ENCODE measurements around the gene HTD2. TPM values are rescaled to one million over a fixed set of nuclear protein-coding genes. Genes with fewer than 3 reads are reported as not detected.
"Not testable (repeated sequence)": the region's sequence is repeated elsewhere in the genome, so short reads cannot be mapped to it uniquely, and the experiment has no call there.

The HTD2 gene
- total and polyA plus RNA-seq, 12 donors, result 1.6 to 13.2 (median 10.3) TPM

DNA sequence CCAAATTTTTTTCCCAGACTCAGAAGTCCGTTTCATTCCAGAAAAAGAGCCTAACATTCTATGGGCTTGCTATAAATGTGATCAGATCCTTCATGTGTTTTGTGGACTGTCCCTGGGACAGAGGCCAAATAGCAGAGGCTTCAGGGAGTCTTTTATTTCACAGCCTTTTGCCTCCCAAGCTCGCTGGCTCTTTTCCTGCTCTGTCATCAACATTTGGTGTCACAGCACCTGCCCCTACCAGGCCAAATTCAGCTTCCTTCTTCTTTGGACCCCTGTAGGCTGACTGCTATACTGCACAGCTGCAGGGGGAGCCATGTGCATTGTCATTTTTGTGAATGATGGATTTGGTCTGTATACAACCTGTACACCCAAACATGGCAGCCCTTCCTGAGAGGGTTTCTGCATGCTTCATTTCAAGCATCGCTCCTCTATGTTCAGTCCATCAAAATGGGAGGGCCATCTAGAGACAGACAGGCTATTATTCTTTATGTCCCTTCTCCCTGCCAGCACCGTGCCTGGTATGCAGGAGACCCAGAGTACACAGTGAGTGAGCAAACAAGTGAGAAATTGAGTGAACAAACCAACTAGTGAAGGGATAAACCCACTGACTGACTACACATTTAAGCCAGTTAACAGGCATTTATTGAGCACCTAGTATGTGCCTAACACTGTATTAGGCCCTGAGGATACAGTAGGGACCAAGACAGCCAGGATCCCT lies 18.1 kb upstream of the HTD2 start:
- no peaks in the 10 kb centered on the region for H3K36me3 ChIP-seq (replicated peaks in 1 of 2)
- no peaks in the 10 kb centered on the region for H3K27me3 ChIP-seq
- H3K4me1 ChIP-seq (replicated peaks in 1 of 2), result peaks cover 0 to 8% of the 10 kb centered on the region in 2 donors
- TF ChIP-seq, protein P1, sequence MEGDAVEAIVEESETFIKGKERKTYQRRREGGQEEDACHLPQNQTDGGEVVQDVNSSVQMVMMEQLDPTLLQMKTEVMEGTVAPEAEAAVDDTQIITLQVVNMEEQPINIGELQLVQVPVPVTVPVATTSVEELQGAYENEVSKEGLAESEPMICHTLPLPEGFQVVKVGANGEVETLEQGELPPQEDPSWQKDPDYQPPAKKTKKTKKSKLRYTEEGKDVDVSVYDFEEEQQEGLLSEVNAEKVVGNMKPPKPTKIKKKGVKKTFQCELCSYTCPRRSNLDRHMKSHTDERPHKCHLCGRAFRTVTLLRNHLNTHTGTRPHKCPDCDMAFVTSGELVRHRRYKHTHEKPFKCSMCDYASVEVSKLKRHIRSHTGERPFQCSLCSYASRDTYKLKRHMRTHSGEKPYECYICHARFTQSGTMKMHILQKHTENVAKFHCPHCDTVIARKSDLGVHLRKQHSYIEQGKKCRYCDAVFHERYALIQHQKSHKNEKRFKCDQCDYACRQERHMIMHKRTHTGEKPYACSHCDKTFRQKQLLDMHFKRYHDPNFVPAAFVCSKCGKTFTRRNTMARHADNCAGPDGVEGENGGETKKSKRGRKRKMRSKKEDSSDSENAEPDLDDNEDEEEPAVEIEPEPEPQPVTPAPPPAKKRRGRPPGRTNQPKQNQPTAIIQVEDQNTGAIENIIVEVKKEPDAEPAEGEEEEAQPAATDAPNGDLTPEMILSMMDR (IDR thresholded peaks at IDR 0.05), result no peak
- no peak for TF ChIP-seq POLR2A (IDR thresholded peaks at IDR 0.05)
- DNase-seq, result peak in 3 of 7 donors; percentile 30 to 34 (median 33)
- H3K27ac ChIP-seq, result no peak overlapping the region
- WGBS, 4 donors, result 69 to 78% (median 73%) methylated on average over 4 of the region's 4 CpGs
- intact Hi-C loops (cut with DNase I), result no loop called here
- no peak overlapping the region for H3K4me3 ChIP-seq
- no peaks in the 10 kb centered on the region for H3K9me3 ChIP-seq (replicated peaks in 1 of 3)

DNA sequence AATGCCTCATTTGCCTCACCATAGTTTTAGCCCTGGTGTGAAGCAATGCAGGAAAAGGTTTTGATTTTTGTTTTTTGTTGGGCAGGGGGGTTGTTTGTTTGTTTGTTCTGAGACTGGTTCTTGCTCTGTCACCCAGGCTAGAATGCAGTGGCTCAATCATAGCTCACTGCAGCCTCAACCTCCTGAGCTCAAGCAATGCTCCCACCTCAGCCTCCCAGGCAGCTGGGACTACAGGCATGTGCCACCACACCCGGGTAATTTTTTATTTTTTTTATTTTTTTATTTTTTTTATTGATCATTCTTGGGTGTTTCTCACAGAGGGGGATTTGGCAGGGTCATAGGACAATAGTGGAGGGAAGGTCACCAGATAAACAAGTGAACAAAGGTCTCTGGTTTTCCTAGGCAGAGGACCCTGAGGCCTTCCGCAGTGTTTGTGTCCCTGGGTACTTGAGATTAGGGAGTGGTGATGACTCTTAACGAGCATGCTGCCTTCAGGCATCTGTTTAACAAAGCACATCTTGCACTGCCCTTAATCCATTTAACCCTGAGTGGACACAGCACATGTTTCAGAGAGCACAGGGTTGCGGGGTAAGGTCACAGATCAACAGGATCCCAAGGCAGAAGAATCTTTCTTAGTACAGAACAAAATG lies 17.2 kb upstream of the HTD2 start:
- H3K27me3 ChIP-seq; H3K9me3 ChIP-seq (replicated peaks in 1 of 3); DNase-seq; H3K27ac ChIP-seq; intact Hi-C loops (cut with DNase I); H3K36me3 ChIP-seq (replicated peaks in 1 of 2); H3K4me3 ChIP-seq; H3K4me1 ChIP-seq (replicated peaks in 1 of 2): not testable (repeated sequence)
- WGBS, 4 donors, result 92 to 97% (median 95%) methylated on average over 2 to 3 of the region's 4 CpGs

DNA sequence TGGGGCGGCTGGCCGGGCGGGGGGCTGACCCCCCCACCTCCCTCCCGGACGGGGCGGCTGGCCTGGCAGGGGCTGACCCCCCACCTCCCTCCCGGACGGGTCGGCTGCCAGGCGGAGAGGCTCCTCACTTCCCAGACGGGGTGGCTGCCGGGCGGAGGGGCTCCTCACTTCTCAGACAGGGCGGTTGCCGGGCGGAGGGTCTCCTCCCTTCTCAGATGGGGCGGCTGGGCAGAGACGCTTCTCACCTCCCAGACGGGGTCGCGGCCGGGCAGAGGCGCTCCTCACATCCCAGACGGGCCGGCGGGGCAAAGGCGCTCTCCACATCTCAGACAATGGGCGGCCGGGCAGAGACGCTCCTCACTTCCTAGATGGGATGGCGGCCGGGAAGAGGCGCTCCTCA lies 15.9 kb upstream of the HTD2 start:
- not testable (repeated sequence) for DNase-seq; H3K27me3 ChIP-seq; H3K9me3 ChIP-seq (replicated peaks in 1 of 3); H3K36me3 ChIP-seq (replicated peaks in 1 of 2); H3K27ac ChIP-seq; H3K4me1 ChIP-seq (replicated peaks in 1 of 2); H3K4me3 ChIP-seq
- intact Hi-C loops (cut with DNase I), result loop anchor here in 1 of 2 donors (10.0 kb wide), 1 partner anchor 46 kb away; no protein-coding TSS in a partner anchor
- WGBS, 4 donors, result 94 to 98% methylated on average over 13 to 27 of the region's 33 CpGs; no CpG with 5 or more reads in 2 of the 4 donors

DNA sequence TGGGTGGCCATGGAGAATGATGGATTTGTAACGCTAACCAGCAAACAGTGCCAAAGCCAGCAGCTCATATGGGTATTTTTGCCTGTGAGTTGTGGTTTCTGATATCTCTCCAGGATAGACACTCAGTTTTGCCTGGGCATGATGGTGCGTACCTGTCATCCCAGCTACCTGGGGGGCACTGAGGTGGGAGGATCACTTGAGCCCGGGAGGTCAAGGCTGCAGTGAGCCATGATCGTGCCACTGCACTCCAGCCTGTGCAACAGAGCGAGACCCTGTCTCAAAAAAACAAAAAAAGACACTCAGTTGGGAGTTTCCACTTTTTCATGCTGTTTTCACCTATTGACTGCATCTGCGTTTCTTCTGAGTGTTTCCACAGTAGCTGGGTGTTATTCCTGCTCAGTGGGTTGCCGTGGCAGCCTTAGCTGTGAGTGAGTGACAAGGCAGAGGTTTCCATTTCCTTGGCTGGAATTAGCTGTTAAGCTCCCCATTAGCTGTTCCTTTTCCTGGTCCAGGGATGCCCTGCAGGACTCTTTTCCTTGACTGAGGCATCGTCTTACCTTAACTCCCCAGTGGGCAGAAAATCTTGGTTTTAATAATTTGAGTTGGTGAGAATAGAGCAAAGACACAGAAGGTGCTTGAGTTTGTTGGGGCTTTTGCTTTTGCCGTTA lies 14.5 kb upstream of the HTD2 start:
- H3K27me3 ChIP-seq, result no peaks in the 10 kb centered on the region
- intact Hi-C loops (cut with DNase I), result loop anchor here in 1 of 2 donors (10.0 kb wide), 1 partner anchor 47 kb away; no protein-coding TSS in a partner anchor
- no peak for DNase-seq
- H3K4me3 ChIP-seq, result no peak overlapping the region
- H3K9me3 ChIP-seq (replicated peaks in 1 of 3), result no peaks in the 10 kb centered on the region
- no peaks in the 10 kb centered on the region for H3K36me3 ChIP-seq (replicated peaks in 1 of 2)
- H3K27ac ChIP-seq, result no peak overlapping the region
- peaks cover 0 to 8% of the 10 kb centered on the region in 2 donors for H3K4me1 ChIP-seq (replicated peaks in 1 of 2)
- TF ChIP-seq POLR2A (IDR thresholded peaks at IDR 0.05), result no peak
- TF ChIP-seq, protein P1 (IDR thresholded peaks at IDR 0.05), result no peak
- WGBS, 4 donors, result 82 to 96% (median 88%) methylated on average over 8 to 9 of the region's 9 CpGs

DNA sequence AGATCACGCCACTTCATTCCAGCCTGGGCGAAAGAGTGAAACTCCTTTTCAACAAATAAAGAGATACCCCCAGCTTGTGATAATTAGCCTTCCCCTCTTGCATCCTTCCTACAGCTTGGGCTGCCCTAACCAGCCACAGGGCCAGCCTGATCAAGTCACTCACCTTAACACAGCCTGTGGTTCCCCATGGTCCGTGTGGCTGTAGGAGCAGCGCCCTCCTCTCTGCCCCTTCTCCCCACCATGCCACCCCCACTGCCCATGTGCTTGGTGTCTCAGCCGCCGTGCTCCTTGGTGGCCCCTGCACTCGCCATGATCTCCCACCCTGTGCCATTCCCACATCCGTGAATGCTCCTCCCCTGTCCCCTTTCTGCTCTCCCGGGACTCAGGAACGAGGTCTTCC lies 13.5 kb upstream of the HTD2 start:
- intact Hi-C loops (cut with DNase I), result loop anchor here in 1 of 2 donors (10.0 kb wide), 1 partner anchor 48 kb away; no protein-coding TSS in a partner anchor
- Histone ChIP-seq H3K36me3 (replicated peaks in 1 of 2) (no peaks in the 10 kb centered on the region), H3K4me1 (replicated peaks in 1 of 2) (peaks cover 0 to 3% of the 10 kb centered on the region in 2 donors), H3K27ac (no peak overlapping the region), H3K9me3 (replicated peaks in 1 of 3) (no peaks in the 10 kb centered on the region), H3K27me3 (no peaks in the 10 kb centered on the region), H3K4me3 (no peak overlapping the region)
- DNase-seq, result no peak
- 79 to 94% (median 89%) methylated on average over 10 of the region's 10 CpGs for WGBS, 4 donors
- TF ChIP-seq POLR2A (IDR thresholded peaks at IDR 0.05), result no peak
- TF ChIP-seq, protein P1 (IDR thresholded peaks at IDR 0.05), result no peak
